ENCODE data around the gene YIPF6. TPM values are rescaled to one million over a fixed set of nuclear protein-coding genes. Genes with fewer than 3 reads are reported as not detected.

The YIPF6 gene
- total RNA-seq, 1 donor from 2014 or later, result 29.4 TPM

GRCh38 chrX:68574240-68574639 lies 75.4 kb downstream of the YIPF6 start:
- no peak for DNase-seq (ENCODE audit: low spot score)
- intact Hi-C loops (cut with DNase I), result no loop called here

DNA sequence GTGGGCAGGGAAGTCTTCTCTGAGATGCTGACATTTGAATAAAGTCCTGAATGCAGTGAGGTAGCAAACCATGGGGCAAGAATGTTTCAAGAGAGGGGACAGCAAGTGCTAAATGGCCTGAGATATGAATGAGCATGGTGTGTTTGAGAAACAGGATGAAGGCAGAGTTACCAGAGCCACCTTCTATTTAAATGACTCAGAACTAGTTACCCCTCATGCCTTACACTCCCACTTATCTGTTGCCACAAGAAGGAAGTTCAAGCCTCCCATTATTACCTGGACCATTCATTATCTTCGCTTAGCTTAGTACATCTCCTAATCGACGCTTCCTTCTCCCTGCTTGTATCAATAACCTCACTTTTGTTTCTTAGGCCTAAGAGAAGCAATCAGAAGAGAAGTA lies 81.0 kb downstream of the YIPF6 start:
- intact Hi-C loops (cut with DNase I), result no loop called here

DNA sequence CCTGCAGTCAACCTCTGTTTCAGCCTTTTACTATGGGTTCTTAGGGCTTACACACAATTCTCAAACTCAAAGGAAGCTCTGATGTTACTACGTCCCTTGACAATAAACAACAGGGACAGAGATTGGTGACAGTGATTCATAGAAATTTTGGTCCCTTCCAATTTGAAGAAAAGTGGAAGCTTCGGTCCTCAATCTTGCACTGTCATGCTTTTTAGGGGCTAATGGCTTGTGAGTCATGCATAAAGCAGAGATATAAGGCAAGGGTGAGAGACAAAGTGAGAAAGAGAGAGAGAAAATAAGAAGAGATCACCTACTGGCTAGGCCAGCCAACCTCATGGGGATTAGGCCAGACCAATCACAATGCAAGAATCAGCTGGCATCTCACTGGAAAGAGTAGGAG lies 85.4 kb downstream of the YIPF6 start:
- intact Hi-C loops (cut with DNase I), result no loop called here
- DNase-seq (ENCODE audit: low spot score), result no peak

More for the DNA sequence above, 81.0 kb downstream of the YIPF6 start:
- no peak for DNase-seq (ENCODE audit: low spot score)

Other genes with a start within 250 kb of the YIPF6 start
- gene OPHN1, start 65.6 kb upstream of the YIPF6 start, total RNA-seq, result 4.7 TPM
- gene STARD8, start 148.6 kb downstream of the YIPF6 start, total RNA-seq, result 6.5 TPM